ENCODE data around the gene TCF7L2.

TCF7L2 gene

GRCh38 chr10:113000442-113000841, 50.4 kb downstream of the TCF7L2 start:
- Histone ChIP-seq H3K27me3 (ENCODE audit: low read depth, low read length) (peaks cover 49% of the 10 kb centered on the region), H3K79me2 (ENCODE audit: low read length) (no peaks in the 10 kb centered on the region), H3K4me1 (ENCODE audit: low read length) (no peaks in the 10 kb centered on the region), H3K9me3 (ENCODE audit: insufficient read depth, low read length) (no peaks in the 10 kb centered on the region), H3K36me3 (replicated peaks; ENCODE audit: low read depth, low read length) (no peaks in the 10 kb centered on the region), H3K27ac (ENCODE audit: low read length) (no peak overlapping the region), H2AFZ (ENCODE audit: low read depth, low read length) (no peak overlapping the region), H3K4me3 (ENCODE audit: low read length) (no peak overlapping the region), H3K9ac (ENCODE audit: low read length) (no peak overlapping the region), H3K4me2 (ENCODE audit: low read length) (no peak overlapping the region), H4K20me1 (ENCODE audit: insufficient read depth, low read length) (no peaks in the 10 kb centered on the region)
- TF ChIP-seq EZH2phosphoT487 (IDR thresholded peaks at IDR 0.05; ENCODE audit: low read depth): no peak
- TF ChIP-seq CTCF (IDR thresholded peaks at IDR 0.05; ENCODE audit: low read depth, low read length): no peak

- Histone ChIP-seq H3K9ac (ENCODE audit: low read length) (no peak overlapping the region), H3K4me2 (ENCODE audit: low read length) (no peak overlapping the region), H3K4me3 (ENCODE audit: low read length) (no peak overlapping the region), H3K27ac (ENCODE audit: low read length) (no peak overlapping the region), H3K79me2 (ENCODE audit: low read length) (no peaks in the 10 kb centered on the region), H4K20me1 (ENCODE audit: insufficient read depth, low read length) (no peaks in the 10 kb centered on the region), H3K4me1 (ENCODE audit: low read length) (no peaks in the 10 kb centered on the region), H3K36me3 (replicated peaks; ENCODE audit: low read depth, low read length) (no peaks in the 10 kb centered on the region), H3K27me3 (ENCODE audit: low read depth, low read length) (peaks cover 44% of the 10 kb centered on the region), H2AFZ (ENCODE audit: low read depth, low read length) (no peak overlapping the region), H3K9me3 (ENCODE audit: insufficient read depth, low read length) (no peaks in the 10 kb centered on the region)
- no peak for TF ChIP-seq CTCF (IDR thresholded peaks at IDR 0.05; ENCODE audit: low read depth, low read length)
- TF ChIP-seq EZH2phosphoT487 (IDR thresholded peaks at IDR 0.05; ENCODE audit: low read depth): no peak
Measured at GRCh38 chr10:113000876-113001598, 51.0 kb downstream of the TCF7L2 start.

- Histone ChIP-seq H3K9ac (ENCODE audit: low read length) (no peak overlapping the region), H4K20me1 (ENCODE audit: insufficient read depth, low read length) (no peaks in the 10 kb centered on the region)
- no peak for TF ChIP-seq EZH2phosphoT487 (IDR thresholded peaks at IDR 0.05; ENCODE audit: low read depth)
- no peak for TF ChIP-seq CTCF (IDR thresholded peaks at IDR 0.05; ENCODE audit: low read depth, low read length)
Measured at GRCh38 chr10:113001599-113002448, 51.8 kb downstream of the TCF7L2 start.

GRCh38 chr10:113002449-113002777, 52.4 kb downstream of the TCF7L2 start:
- no peaks in the 10 kb centered on the region for H4K20me1 ChIP-seq (ENCODE audit: insufficient read depth, low read length)
- no peak overlapping the region for H3K9ac ChIP-seq (ENCODE audit: low read length)
- peaks cover 35% of the 10 kb centered on the region for H3K27me3 ChIP-seq (ENCODE audit: low read depth, low read length)
- no peaks in the 10 kb centered on the region for H3K4me1 ChIP-seq (ENCODE audit: low read length)
- no peak for TF ChIP-seq CTCF (IDR thresholded peaks at IDR 0.05; ENCODE audit: low read depth, low read length)
- TF ChIP-seq EZH2phosphoT487 (IDR thresholded peaks at IDR 0.05; ENCODE audit: low read depth): no peak
- no peaks in the 10 kb centered on the region for H3K9me3 ChIP-seq (ENCODE audit: insufficient read depth, low read length)
- H3K79me2 ChIP-seq (ENCODE audit: low read length): no peaks in the 10 kb centered on the region
- H3K4me3 ChIP-seq (ENCODE audit: low read length): no peak overlapping the region
- no peak overlapping the region for H3K27ac ChIP-seq (ENCODE audit: low read length)
- H3K4me2 ChIP-seq (ENCODE audit: low read length): no peak overlapping the region
- H2AFZ ChIP-seq (ENCODE audit: low read depth, low read length): no peak overlapping the region
- no peaks in the 10 kb centered on the region for H3K36me3 ChIP-seq (replicated peaks; ENCODE audit: low read depth, low read length)

More at GRCh38 chr10:113001599-113002448, 51.8 kb downstream of the TCF7L2 start:
- peaks cover 39% of the 10 kb centered on the region for H3K27me3 ChIP-seq (ENCODE audit: low read depth, low read length)
- no peaks in the 10 kb centered on the region for H3K79me2 ChIP-seq (ENCODE audit: low read length)
- no peak overlapping the region for H3K27ac ChIP-seq (ENCODE audit: low read length)
- H3K4me1 ChIP-seq (ENCODE audit: low read length): no peaks in the 10 kb centered on the region
- no peak overlapping the region for H3K4me2 ChIP-seq (ENCODE audit: low read length)
- H3K36me3 ChIP-seq (replicated peaks; ENCODE audit: low read depth, low read length): no peaks in the 10 kb centered on the region
- no peak overlapping the region for H3K4me3 ChIP-seq (ENCODE audit: low read length)
- H2AFZ ChIP-seq (ENCODE audit: low read depth, low read length): no peak overlapping the region
- no peaks in the 10 kb centered on the region for H3K9me3 ChIP-seq (ENCODE audit: insufficient read depth, low read length)

All from OCI-LY3 (cell line).